Hematopoietic multipotent progenitor cell treated with erythropoietin and hydrocortisone succinate and interleukin-3 and kit ligand, for 4 days (in vitro differentiated cells): ENCODE data around the gene RNF10.
"Not testable (repeated sequence)": the region's sequence is repeated elsewhere in the genome, so short reads cannot be mapped to it uniquely, and the experiment has no call there.

Experiments
- DNase-seq: peaks from one replicate; pipeline ENCODE4 v3.0.0-alpha.2; 2015

Gene RNF10

GRCh38 chr12:120581998-120582397, 47.8 kb downstream of the RNF10 start:
- no peak for DNase-seq

DNA sequence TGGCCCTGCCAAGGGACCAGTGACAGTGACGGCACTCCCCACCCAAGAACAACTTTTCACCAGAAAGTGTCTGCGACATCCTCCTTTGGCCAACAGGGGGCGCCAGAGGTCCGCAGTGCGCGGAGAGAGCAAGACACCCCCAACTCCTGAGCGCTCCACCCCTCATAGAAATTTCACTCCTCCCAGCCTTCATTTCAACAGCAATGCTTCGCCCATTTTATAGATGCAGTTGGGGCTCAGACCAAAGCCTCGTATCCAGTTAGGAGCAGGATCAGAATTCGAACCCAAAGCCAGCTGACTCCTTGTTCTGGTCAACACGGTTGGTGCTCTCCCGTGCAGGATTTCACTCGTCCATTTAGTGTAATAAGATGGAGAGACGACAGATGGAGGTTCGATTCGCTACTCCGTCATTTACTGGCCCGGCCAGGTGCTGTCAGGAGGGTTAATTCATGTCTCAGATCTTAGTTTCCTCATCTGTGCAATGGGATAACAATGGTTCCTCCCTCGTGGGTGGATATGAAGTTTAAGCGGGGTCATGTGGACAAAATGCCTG, 49.4 kb downstream of the RNF10 start:
- peak; percentile 88 for DNase-seq

DNA sequence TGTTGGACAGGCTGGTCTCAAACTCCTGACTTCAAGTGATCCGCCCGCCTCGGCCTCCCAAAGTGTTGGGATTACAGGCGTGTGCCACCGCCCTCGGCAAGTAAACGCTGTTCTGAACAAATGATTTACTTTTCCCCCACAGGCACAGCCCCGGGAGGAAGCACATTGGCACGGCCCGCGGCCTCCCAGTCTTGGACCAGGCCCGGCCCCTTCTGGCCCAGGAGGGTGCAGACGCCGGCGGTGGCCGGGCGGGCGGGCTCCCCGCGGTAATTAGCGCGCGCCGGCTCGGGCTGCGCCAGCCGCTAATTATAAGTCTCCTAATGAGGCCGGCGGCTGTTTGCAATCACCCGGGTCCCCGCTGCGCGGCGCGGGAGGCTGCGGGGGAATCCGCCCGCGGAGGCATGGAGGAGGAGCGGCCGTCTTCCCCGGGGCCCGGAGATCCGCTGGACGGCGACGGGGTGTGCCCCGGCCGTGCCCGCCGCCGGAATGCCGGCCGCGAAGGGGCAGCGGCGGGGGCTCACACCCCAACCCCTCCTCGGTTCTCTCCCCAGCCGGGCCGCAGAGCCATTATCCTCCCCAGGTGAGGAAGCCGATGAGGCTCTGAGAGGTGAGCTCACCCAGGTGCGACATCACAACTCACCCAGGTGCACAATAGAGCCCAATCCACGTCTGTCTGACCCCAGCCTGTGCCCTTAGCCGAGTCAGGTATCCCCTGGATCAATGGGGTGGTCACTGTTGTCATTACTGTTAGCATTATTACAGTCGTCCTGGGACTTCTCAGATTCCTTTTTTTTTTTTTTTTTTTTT, 50.4 kb downstream of the RNF10 start:
- DNase-seq, result peak; percentile 79

GRCh38 chr12:120586206-120586605, 52.0 kb downstream of the RNF10 start:
- DNase-seq, result no peak

GRCh38 chr12:120586860-120587259, 52.7 kb downstream of the RNF10 start:
- no peak for DNase-seq

DNA sequence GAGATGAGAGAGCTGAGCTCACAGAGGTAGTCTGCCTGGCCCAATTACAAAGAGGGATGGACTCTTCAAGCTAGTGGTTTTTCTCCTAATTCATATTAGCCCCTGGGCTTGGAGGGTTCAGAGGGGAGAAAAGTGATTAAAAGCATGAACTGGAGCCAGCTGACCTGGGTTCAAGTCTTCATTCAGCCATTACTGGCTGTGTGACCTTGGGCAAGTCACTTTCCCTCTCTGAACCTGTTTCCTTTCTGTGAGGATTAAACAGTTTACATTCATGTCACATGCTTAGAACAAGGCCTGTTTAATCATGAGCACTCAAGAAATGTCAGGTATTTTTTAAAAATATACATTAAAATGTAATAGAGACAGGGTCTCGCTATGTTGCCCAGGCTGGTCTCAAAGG, 54.2 kb downstream of the RNF10 start:
- DNase-seq, result no peak

DNA sequence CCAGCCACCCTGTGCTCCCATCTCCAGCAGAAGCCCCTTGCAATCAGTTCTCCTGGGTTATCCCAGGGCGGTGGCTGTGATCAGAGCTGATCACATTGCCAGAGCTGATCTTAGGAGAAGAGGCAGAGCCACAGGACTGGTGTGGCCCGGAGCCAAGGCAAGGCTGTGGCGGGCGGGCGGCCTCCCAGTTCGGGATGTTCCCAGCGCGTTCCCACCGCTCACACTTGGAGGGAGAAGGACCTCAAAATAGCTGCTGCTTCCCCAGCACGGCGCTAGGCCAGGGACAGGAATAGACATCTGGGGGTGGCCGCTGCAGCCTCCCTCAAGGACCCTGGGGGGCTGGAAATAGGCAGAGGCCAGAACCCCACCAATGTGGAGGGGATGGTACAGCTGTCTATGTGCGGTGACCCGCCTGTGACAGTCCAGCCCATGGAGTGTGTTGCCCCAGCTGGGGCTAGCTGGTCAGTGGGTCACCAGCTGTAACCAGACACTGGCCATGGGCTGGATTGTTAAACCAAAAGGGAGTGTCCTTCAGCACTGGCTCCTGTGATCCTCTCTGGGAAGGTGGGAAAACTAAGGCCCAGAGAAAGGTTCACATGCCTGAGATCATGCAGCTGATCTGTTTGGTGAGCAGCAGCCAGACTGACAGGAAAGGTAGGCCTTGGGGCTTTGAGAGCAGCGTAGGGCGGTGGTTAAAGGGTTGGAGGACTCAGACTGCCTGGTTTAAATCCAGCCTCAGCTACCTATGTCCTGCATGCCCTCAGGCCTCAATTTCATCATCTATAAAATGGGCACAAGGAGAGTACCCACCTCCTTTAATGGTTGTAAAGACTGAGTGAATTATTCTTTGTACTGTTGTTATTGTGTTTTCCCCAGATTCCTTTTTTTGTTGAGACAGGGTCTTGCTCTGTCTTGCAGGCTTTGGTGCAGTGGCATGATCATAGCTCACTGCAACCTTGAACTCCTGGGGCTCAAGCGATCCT, 55.1 kb downstream of the RNF10 start:
- DNase-seq, result no peak

- no peak for DNase-seq
Measured at GRCh38 chr12:120590741-120591407, 56.7 kb downstream of the RNF10 start.

- DNase-seq, result no peak
Measured at GRCh38 chr12:120592121-120593049, 58.2 kb downstream of the RNF10 start.

GRCh38 chr12:120596901-120597300, 62.7 kb downstream of the RNF10 start:
- no peak for DNase-seq

GRCh38 chr12:120597861-120598260, 63.7 kb downstream of the RNF10 start:
- no peak for DNase-seq

DNA sequence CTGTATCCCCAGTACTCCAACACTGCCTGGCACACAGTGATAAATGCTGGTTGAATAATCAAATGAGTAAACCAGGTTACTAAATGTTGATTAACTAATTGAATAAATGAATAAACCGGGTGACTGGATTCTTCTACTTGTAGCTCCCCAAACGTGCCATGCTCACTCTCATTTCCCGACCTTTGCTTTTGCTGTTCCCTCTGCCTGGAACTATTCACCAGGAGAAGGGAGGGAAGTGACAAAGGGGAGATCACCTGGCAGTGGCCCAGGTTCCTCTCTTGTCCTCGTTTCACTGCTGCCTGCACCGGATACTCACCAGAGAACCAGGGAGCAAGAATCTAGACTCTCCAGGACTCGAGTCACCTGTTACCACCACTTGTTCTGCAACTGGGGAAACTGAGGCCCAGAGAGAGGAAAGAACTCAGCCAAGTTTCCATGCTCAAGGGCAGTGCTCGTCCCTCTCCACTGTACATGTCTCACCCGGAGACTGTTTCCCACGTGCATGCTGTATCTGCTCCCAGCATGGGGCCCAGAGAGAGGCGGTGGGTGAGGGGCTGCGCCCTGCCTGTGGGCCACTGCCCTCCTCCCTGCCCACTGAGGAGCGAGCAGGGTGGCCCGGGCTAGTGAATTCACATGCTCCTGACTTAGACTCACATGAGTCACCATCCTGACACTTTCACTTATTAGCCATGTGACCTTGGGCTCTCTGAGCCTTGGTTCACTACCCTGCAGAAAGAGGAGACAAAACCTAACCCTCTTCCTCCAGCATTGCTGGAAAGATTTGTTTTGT, 64.7 kb downstream of the RNF10 start:
- DNase-seq, result no peak

DNA sequence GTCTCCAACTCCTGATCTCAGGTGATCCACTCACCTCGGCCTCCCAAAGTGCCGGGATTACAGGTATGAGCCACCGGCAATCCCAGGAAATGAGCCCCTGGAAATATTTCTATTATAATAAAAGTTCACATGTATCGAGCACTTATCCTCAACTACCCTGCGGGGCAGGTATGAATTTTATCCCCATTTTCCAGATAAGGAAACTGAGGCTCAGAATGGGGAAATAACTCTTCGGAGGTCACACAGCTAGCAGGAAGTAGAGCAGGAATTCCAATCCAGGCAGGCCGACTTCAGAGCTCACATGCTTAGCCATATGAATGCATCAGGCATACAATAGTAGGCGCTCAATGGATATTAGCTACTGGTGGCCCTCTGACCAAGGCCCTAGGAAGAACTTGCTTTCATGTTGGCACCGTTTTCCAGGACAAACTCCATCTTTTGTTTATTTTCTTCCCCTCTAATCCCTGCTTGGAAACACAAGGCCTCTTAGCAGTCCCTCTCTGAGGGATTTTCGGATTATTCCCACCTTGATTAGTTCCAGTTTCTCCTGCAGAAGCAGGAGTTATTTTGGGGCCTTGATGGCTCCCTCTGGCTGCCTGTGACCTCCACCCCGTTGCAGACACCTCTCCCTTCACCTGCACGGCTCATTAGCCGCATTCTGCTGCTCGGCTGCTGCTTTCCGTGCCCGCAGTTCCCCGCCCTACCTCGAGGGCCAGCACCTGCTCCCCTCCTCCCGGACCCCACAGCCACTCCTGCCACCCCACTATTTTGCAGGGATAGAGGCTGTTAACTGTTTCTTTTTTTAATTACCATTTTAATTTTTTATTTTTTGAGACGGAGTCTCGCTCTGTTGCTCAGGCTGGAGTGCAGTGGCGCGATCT, 65.8 kb downstream of the RNF10 start:
- no peak for DNase-seq

GRCh38 chr12:120602416-120602815, 68.3 kb downstream of the RNF10 start:
- DNase-seq, result peak; percentile 91

GRCh38 chr12:120610560-120610959, 76.4 kb downstream of the RNF10 start:
- no peak for DNase-seq

DNA sequence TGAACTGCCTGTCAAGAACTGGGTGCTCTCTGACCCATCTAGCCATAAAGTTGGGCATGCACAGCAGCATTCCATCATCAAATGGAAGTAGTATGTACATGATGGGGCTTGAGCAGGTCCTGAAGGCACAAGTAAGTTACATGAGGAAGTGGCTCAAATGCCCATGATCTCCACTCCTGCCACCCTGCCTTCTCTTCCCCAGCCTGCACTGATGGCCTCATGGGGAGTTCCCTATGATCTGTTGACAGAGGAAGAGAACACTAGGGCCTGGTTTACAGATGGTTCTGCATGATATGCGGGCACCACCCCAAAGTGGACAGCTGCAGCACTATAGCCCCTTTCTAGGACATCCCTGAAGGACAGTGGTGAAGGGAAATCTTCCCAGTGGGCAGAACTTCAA, 77.4 kb downstream of the RNF10 start:
- not testable (repeated sequence) for DNase-seq

GRCh38 chr12:120614848-120615247, 80.7 kb downstream of the RNF10 start:
- no peak for DNase-seq

DNA sequence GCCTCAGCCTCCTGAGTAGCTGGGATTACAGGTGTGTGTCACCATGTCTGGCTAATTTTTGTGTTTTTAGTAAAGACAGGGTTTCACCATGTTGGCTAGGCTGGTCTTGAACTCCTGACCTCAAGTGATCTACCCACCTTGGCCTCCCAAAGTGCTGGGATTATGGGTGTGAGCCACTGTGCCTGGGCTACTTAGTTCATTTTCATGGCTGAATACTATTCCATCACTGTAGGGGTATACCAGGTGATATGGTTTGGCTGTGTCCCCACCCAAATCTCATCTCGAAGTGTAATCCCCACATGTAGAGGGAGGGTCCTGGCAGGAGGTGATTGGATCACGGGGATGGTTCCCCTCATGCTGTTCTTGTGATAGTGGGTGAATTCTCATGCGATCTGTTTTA, 83.0 kb downstream of the RNF10 start:
- DNase-seq, result not testable (repeated sequence)

DNA sequence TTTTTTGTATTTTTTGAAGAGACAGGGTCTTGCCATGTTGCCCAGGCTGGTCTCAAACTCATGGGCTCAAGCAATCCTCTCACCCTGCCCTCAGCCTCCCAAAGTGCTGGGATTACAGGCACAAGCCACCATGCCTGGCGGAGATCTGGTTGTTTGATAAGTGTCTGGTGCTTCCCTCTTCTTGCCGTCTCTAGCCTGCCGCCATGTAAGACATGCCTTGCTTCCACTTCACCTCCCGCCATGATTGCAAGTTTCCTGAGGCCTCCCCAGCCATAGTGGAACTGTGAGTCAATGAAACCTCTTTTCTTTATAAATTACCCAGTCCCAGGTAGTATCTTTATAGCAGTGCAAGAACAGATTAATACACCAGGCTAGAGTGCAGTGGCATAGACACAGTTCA, 83.6 kb downstream of the RNF10 start:
- not testable (repeated sequence) for DNase-seq
